Measurements from ENCODE around the gene LRRK1. TPM values are rescaled to one million over a fixed set of nuclear protein-coding genes. Genes with fewer than 3 reads are reported as not detected.

Gene LRRK1
- total and polyA plus RNA-seq, 2 of the 4 experiments (the other 2 are of a cell fraction) = 3.0 to 5.8 TPM

- TF ChIP-seq RFX5 (IDR thresholded peaks at IDR 0.05; ENCODE audit: low read depth, low read length) (no peak), CHD1 (IDR thresholded peaks at IDR 0.05; ENCODE audit: low read depth, low read length) (no peak), MAZ (IDR thresholded peaks at IDR 0.05; ENCODE audit: borderline replicate concordance, low read depth, low read length) (no peak), FOS (IDR thresholded peaks at IDR 0.05; ENCODE audit: low read depth, low read length) (no peak), RAD21 (IDR thresholded peaks at IDR 0.05; ENCODE audit: low read length) (no peak), BHLHE40 (IDR thresholded peaks at IDR 0.05; ENCODE audit: low read depth, low read length) (no peak)
- no peak overlapping the region for H3K4me3 ChIP-seq (ENCODE audit: insufficient read depth, low read depth, low read length)
- H2BK20ac ChIP-seq (ENCODE audit: low read depth, low read length) = no peak overlapping the region
- H3K4me1 ChIP-seq (ENCODE audit: control insufficient read depth, insufficient read depth, low read length) = peaks cover 9% of the 10 kb centered on the region
- DNase-seq (no peak), ATAC-seq (ENCODE audit: low read depth) (no peak)
- H2AK5ac ChIP-seq (ENCODE audit: low read depth, low read length) = no peak overlapping the region
- H3K9me1 ChIP-seq (ENCODE audit: insufficient read depth, low read length) = peaks cover 2% of the 10 kb centered on the region; the same call in 1 of the 2 replicates
- in situ Hi-C loops (cut with MboI; ENCODE audit: low sequenced_read_pairs) = no loop called here
- no peak overlapping the region for H3K4ac ChIP-seq (ENCODE audit: low read depth, low read length)
- no peak overlapping the region for H3K56ac ChIP-seq (ENCODE audit: extremely low read depth, insufficient read depth, low read length)
- no peaks in the 10 kb centered on the region for H3K79me1 ChIP-seq (ENCODE audit: low read depth in 1 of 2, low read length in 2 of 2)
- H3K9me3 ChIP-seq (ENCODE audit: control insufficient read depth, insufficient read depth, low read length) = no peaks in the 10 kb centered on the region
- WGBS, 2 experiments (ENCODE audit: extremely low coverage in 2 of 2, insufficient read length in 1 of 2) = 100% methylated on average over 3 of the region's 6 CpGs; no CpG with 5 or more reads in 1 of the 2 experiments
- no peaks in the 10 kb centered on the region for H3K36me3 ChIP-seq (ENCODE audit: control insufficient read depth, insufficient read depth, low read length)
- H4K91ac ChIP-seq (ENCODE audit: insufficient read depth, low read depth, low read length) = no peak overlapping the region
- H4K5ac ChIP-seq (ENCODE audit: low read depth, low read length) = no peak overlapping the region
- H2BK120ac ChIP-seq (ENCODE audit: low read depth, low read length) = no peak overlapping the region
- H3K27ac ChIP-seq (ENCODE audit: insufficient read depth, low read length) = no peak overlapping the region
- no peaks in the 10 kb centered on the region for H4K20me1 ChIP-seq (ENCODE audit: insufficient read depth, low read length)
- no peak overlapping the region for H4K8ac ChIP-seq (ENCODE audit: low read depth in 2 of 2, low read length in 2 of 2)
- no peak overlapping the region for H2AK9ac ChIP-seq (replicated peaks; ENCODE audit: low read depth, low read length, poor library complexity)
- ChIA-PET POLR2A (ENCODE audit: unreplicated experiment) (no interaction called here), CTCF (no interaction called here)
- no peak overlapping the region for H3K4me2 ChIP-seq (ENCODE audit: low read depth, low read length)
- intact Hi-C loops (cut with micrococcal nuclease) = no loop called here
- H3K18ac ChIP-seq (ENCODE audit: low read depth, low read length) = no peak overlapping the region
- no TSS peak for BruUV-seq (replicated peaks)
- no peak overlapping the region for H3K9ac ChIP-seq (ENCODE audit: low read depth, low read length)
- no peak overlapping the region for H2BK5ac ChIP-seq (ENCODE audit: low read depth, low read length, poor library complexity, severe bottlenecking)
- no peak overlapping the region for H3K14ac ChIP-seq (replicated peaks; ENCODE audit: low read depth, low read length)
- no peak overlapping the region for H2AFZ ChIP-seq (replicated peaks; ENCODE audit: low read length, poor library complexity)
- H3K23ac ChIP-seq (ENCODE audit: low read depth, low read length) = no peak overlapping the region
- dilution Hi-C loops (cut with HindIII; ENCODE audit: low sequenced_read_pairs, unreplicated experiment) = no loop called here
- no peaks in the 10 kb centered on the region for H3K27me3 ChIP-seq (ENCODE audit: control insufficient read depth, insufficient read depth, low read length)
- H2BK15ac ChIP-seq (ENCODE audit: low read depth, low read length) = no peak overlapping the region
Measured at GRCh38 chr15:100893261-100893963, 25.7 kb upstream of the LRRK1 start.
